AG08396 (cell line): ENCODE measurements around the gene B4GALT4.
A peak's percentile ranks its signal among the peaks of the same experiment; 100 is the strongest.
"Not testable (repeated sequence)": the region's sequence is repeated elsewhere in the genome, so short reads cannot be mapped to it uniquely, and the experiment has no call there.

ENCODE experiments used
- DNase-seq: peaks from one replicate; pipeline ENCODE4 v3.0.0; 2012; ENCODE audit warnings: low spot score, mixed read lengths

Gene B4GALT4, protein sequence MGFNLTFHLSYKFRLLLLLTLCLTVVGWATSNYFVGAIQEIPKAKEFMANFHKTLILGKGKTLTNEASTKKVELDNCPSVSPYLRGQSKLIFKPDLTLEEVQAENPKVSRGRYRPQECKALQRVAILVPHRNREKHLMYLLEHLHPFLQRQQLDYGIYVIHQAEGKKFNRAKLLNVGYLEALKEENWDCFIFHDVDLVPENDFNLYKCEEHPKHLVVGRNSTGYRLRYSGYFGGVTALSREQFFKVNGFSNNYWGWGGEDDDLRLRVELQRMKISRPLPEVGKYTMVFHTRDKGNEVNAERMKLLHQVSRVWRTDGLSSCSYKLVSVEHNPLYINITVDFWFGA

DNA sequence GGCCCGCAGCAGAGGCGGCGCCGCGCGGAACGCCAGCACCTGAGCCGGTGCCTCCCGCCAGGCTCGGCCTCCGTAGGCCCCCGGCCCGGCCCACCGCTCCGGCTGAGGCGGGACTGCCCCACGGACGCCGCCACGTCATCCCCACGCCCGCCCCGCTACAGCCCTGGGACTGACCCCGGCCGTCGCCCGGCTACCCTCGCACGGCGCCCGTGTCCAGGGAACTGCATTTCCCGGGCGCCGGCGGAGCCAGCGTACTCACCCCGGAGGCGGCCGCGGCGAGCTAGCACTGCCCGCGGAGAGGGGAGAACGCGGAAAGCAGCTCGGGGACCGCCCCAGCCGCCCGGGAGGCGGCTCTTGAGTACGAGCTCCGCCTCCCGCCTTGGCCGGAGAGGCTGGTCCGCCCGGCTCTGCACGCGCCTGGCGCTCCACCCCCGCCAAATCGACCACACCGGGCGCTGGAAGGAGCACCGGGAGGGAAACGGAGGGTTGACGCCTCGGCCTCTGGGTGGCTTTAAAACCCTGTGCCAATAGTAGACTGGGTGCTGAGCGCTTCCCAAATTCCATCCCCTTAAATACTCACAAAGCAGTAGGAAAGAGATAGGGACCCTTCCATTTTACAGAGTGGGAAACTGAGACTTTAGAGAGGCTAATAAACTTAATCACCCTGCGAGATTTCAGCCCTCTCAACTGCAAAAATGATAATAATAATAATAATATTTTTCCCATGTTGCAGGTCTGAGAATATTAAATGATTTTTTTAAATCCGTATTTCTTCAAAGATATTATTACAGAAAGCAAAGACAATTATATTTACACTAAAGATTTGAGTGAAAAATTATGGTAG lies at the start of gene B4GALT4:
Gene B4GALT4 (minus strand): TSS at position 288 of the 844 bp plus-strand sequence. CDS start 10,779 bp downstream, outside the sequence.
- DNase-seq, result peak; percentile 93

GRCh38 chr3:119289404-119289770 lies 48.7 kb upstream of the B4GALT4 start:
- no peak for DNase-seq

- no peak for DNase-seq
Observed at GRCh38 chr3:119288669-119289403, 48.2 kb upstream of the B4GALT4 start.

DNA sequence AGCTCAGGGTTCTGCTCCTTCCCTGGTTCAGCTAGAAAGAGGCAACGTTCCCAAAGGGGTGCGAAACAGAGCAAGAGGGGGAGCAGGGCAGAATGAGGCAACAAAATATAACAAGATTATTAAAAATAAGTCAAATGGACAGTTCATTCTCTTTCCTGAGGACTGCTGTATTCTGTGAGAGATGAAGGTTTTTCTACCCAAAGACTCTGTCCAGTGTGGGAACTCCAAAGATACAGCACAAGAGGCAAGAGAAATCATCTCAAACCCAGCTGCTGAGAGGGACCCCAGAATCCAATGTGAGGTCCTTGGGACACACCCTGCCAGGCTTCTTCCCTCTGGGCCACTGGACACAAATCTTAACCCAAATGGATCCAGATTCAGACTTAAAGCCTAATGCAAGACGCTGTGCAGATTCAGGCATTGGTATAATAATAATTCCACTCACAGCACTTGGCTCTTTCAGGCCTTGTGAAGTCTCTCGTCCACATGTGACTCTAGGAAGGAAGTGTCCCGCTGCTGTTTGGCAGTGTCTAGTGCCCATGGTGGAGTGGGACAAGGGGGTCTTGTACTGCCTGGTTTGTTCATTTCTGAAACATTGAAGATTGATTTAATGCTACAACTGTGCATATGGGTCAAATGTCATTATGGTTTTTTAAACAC lies 39.0 kb upstream of the B4GALT4 start:
- DNase-seq, result no peak

DNA sequence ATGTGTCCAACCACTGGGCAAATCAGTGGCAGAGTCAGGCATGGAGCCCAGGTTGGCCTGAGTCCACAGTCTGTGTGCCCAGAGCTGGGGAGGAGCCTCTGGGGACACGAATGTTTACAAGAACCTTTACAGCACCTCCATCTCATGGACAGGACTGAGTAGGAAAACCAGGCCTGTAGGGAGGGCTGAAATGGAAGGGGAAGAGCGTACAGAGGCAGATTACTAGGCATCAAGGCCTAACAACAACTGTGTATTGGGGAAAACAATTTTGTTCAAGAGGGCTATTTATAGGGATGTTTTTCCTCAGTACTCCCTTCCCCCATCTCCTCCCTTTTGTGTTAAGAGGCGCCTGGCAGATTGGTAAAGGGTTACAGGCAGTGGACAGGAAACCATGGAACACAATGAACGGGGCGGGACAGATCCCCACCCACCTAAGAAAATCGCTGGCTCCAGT lies 38.5 kb upstream of the B4GALT4 start:
- DNase-seq, result no peak

GRCh38 chr3:119276680-119277079 lies 36.0 kb upstream of the B4GALT4 start:
- DNase-seq, result no peak

DNA sequence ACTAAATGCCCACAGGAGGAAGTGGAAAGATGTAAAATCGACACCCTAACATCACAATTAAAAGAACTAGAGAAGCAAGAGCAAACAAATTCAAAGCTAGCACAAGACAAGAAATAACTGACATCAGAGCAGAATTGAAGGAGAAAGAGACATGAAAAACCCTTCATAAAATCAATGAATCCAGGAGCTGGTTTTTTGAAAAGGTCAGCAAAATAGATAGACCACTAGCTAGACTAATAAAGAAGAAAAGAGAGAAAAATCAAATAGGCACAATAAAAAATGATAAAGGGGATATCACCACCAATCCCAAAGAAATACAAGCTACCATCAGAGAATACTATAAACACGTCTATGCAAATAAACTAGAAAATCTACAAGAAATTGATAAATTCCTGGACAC lies 29.5 kb upstream of the B4GALT4 start:
- not testable (repeated sequence) for DNase-seq

DNA sequence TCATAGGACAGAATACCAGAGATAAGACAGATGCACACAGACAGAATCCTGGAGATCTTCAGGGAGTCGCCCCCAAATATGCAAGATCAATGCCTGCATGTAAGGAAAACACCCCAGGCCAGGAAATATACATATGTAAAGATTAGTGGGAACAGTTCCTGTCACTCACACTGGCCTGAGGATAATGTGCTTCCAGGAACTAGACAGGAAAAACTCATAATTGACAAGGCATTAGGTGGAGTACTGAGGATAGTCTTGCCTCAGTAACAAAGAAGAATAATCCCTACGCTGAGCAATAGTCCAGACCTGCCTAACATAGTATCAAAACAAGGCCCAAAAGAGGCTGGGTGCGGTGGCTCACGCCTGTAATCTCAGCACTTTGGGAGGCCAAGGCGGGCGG lies 20.4 kb upstream of the B4GALT4 start:
- DNase-seq, result no peak

DNA sequence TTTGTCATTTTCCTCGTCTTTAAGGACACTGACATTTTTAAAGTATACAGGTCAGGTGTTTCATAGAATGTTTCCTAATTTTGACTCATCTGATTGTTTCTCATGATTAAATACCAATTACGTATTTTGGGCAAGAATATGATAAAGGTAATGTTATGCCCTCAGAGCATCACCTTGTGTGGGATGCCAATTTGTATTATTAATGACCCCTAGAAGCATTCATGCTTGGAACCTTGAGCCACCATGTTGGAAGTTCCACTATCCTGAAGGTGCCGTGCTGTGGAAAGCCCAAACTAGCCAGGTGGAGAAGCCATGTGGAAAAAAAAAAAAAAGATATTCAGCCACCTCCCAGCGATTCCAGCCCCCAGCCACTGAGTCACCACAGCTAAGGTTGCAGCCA lies 19.1 kb upstream of the B4GALT4 start:
- no peak for DNase-seq

GRCh38 chr3:119258915-119259314 lies 18.2 kb upstream of the B4GALT4 start:
- DNase-seq, result no peak

DNA sequence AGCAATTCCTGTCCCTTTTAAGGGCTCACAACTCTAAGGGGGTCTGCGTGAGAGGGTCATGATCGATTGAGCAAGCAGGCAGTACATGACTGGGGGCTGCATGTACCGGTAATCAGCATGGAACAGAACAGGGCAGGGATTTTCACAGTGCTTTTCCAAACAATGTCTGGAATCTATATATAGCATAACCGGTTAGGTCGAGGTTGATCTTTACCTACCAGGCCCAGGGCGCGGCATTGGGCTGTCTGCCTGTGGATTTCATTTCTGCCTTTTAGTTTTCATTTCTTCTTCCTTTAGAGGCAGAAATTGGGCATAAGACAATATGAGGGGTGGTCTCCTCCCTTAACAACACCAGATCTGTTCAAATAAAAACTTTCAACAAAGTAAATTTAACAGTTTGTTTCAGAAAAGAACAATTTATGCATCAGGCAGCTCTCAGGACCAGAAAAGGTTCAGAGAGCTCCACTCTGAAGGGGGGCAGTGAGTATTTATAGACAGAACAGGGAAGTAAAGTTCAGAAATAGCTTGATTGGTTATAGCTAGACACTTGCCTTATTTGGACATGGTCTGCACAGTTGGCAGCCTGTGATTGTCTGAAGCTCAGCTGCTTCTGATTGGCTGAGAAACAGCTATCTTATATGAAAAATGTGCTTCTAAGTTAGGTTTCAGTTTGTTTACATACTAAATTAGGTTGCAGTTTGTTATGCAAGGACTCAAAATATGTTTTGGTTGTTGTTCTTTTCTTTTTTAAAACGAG lies 17.2 kb upstream of the B4GALT4 start:
- no peak for DNase-seq

DNA sequence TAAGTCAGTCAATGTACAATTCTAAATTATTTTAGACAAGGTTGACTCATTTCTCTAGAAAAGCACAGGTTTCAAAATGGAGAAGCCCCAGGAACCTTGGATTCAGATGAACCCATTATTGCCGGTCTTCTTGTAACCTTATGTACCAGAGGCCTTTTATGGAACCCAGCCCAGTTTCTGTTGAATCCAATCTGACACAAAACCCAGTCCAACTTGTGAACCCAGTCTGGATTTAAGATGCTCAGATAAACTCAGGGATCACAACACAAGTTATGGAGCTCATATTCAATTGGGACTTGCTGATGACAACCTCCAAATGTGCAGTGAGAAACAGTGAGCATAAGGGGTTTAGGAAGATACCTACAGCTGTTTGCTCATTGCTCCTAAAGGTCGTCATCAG lies 16.4 kb upstream of the B4GALT4 start:
- DNase-seq, result no peak

DNA sequence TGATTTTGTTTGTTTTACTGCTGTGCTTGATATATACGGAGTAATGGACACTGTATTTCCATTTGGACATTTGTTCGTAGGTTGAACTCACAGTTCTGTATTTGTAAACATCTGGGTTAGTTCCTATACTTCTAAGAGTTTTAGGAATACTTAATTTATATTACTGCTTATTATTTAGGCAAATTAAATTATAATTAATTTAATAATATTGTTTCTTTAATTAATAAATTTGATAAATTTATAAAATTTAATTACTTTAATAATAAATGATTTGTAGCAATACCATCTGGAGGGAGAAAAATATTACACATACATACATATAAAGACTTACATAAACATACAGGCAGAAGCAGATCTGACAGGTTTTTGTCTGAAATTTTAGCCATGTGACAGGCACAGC lies 14.5 kb upstream of the B4GALT4 start:
- no peak for DNase-seq

DNA sequence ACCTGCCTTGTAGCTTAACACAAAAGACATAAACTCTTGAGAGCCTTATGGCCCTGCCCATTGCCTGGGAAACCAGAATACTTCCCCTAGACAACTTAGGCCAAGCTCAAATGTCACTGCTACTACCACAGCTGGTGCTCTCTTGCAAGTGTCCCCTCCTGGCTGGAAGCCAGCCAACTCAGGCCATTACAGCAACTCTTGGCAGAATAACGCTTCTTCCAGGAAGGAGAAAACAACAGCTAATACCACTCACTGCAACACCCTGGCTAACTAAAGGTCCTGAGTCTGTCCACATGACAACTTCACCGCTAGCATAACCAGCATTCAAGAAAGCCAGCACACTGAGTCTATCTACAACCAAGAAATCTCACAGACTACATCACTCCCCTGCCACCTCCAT lies 5.1 kb upstream of the B4GALT4 start:
- no peak for DNase-seq

- DNase-seq, result no peak
Observed at GRCh38 chr3:119243712-119244111, 3.0 kb upstream of the B4GALT4 start.

- DNase-seq, result not testable (repeated sequence)
Observed at GRCh38 chr3:119243058-119243529, 2.4 kb upstream of the B4GALT4 start.

DNA sequence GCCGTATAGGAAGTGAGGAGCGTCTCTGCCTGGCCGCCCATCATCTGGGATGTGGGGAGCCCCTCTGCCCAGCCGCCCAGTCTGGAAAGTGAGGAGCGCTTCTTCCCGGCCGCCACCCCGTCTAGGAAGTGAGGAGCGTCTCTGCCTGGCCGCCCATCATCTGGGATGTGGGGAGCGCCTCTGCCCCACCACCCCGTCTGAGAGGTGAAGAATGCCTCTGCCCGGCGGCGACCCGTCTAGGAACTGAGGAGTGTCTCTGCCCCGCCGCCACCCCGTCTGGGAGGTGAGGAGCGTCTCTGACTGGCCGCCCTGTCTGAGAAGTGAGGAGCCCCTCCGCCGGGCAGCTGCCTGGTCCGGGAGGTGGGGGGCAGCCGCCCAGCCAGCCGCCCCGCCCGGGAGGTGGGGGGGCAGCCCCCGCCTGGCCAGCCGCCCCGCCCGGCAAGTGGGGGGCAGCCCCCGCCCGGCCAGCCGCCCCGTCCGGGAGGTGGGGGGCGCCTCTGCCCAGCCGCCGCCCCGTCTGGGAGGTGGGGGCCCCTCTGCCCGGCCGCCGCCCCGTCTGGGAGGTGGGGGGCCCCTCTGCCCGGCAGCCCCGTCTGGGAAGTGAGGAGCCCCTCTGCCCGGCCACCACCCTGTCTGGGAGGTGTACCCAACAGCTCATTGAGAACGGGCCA lies 1.8 kb upstream of the B4GALT4 start:
- not testable (repeated sequence) for DNase-seq

- DNase-seq, result no peak
Observed at GRCh38 chr3:119240101-119240590, 532 bp downstream of the B4GALT4 start.

- DNase-seq, result no peak
Observed at GRCh38 chr3:119239206-119239820, 1.4 kb downstream of the B4GALT4 start.

- no peak for DNase-seq
Observed at GRCh38 chr3:119238363-119238762, 2.3 kb downstream of the B4GALT4 start.
